LNCAP (cell line): ENCODE measurements around the gene CDH13.

Source experiments
- CTCF ChIP-seq: fragments of 450-650 bp; IDR thresholded peaks from 2 replicates; pipeline ENCODE4 v1.5.1; 2017; ENCODE audit warnings: mild to moderate bottlenecking

CDH13 gene

GRCh38 chr16:82758904-82759303, 132.1 kb downstream of the CDH13 start:
- TF ChIP-seq CTCF, result no peak

DNA sequence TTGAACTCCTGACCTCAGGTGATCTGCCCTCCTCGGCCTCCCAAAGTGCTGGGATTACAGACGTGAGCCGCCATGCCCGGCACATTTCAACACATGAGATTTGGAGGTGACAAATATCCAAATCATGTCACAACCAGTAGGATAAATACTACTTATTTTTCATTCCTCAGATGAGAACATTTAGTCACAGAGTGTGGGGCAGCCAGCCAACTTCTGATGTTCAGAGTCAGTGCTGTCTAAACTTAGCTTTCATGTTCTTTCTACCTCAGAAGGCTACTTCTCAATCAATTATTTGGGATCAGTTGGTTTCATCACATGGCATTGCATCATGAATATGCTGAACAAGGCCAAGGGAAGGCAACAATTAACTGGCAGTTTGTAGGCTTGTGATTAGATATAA, 134.5 kb downstream of the CDH13 start:
- no peak for TF ChIP-seq CTCF

DNA sequence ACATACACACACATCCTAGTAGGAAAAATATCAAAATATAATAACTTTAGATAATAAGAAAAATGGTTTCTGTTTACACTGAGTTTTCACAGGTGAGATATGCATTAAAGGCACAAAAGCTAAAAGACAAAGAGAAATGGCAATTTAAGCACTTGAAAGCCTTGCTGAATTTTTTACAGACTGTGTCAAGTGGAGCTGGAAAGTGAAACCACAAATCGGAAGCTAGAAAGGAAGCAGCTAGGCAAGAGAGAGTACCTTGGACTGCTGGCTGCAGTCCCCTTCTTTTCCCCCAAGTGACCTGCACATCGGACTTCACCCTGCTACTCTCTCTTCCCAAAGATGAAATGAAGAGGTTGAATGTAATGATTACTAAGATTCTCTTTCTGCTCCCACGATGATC, 135.1 kb downstream of the CDH13 start:
- no peak for TF ChIP-seq CTCF

- TF ChIP-seq CTCF, result no peak
Measured at GRCh38 chr16:82763371-82763770, 136.6 kb downstream of the CDH13 start.

- TF ChIP-seq CTCF, result no peak
Measured at GRCh38 chr16:82767198-82767597, 140.4 kb downstream of the CDH13 start.

GRCh38 chr16:82767808-82768207, 141.0 kb downstream of the CDH13 start:
- TF ChIP-seq CTCF, result no peak

GRCh38 chr16:82769845-82770244, 143.1 kb downstream of the CDH13 start:
- no peak for TF ChIP-seq CTCF

DNA sequence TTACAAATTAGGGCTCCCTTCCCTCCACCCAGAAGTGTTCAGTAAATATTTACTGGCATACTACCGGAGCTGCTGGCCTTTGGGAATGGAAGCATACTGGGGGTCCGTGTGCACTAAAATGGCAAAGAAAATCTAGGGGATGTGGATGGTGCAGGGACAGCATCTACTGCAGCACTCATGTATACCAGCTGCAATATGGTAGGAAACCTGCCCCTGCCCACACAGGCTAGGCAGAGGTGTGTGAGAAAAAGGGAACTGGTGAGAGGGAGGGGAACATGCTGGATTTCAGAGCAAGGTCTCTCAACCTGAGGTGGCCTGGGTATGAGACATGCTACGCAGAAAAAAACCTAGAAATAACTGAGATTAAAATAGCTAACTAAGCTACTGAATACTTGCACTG, 145.4 kb downstream of the CDH13 start:
- TF ChIP-seq CTCF, result no peak
